Measurements from ENCODE around the gene RSRC1. TPM values are rescaled to one million over a fixed set of nuclear protein-coding genes. Genes with fewer than 3 reads are reported as not detected.

The RSRC1 gene
- total RNA-seq, 1 donor from 2014 or later: 39.9 TPM

DNA sequence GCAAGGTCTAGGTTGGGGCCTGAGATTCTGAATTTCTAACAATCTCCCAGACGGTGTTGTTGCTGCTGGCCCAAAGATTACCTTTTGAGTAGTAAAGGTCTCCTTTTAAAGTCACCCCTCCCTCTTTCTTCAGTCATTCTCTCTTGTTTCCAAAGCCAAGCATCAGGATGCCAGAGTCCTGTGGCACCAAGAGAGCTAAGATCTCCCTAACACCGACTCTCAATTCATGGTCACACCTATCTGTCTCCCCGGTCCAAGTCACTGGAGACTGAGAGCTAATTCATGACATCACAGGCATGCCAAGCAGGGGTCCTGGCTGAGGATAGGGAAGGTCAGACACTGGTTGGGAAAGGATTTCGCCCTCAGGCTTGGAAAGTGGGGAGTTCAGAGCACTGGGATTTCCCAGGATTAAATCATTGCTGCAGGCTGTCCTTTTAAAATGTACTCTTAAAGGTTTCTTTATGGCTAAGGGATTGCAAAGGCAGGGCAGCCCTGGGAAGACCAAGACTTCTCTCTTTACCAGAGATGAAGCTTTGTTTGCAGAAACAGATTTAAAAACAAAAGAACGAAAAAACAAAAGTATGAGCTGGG lies 11.0 kb upstream of the RSRC1 start:
- no peak for TF ChIP-seq CTCF (IDR thresholded peaks at IDR 0.05)
- no peak for ATAC-seq (ENCODE audit: low read depth)
- H3K4me1 Mint-ChIP-seq: peaks cover 30% of the 10 kb centered on the region
- H3K9me3 Mint-ChIP-seq: peaks cover 2% of the 10 kb centered on the region
- CTCF ChIA-PET: interaction anchor here (1.7 kb wide), 1 partner anchor 11 kb away, joined by 4 read pairs; the partner anchor contains the start of gene RSRC1
- H3K27ac Mint-ChIP-seq: no peak overlapping the region
- H3K27me3 Mint-ChIP-seq: peaks cover 59% of the 10 kb centered on the region
- H3K4me3 Mint-ChIP-seq: peak overlapping the region; percentile 11
- intact Hi-C loops (cut with micrococcal nuclease): loop anchor here (1.0 to 5.0 kb wide), 4 partner anchors 11 to 1544 kb away; partner anchors contain the start of genes GFM1, MFSD1, RSRC1 and SSR3
- DNase-seq: no peak
- POLR2A ChIA-PET: no interaction called here
- peaks cover 7% of the 10 kb centered on the region for H3K36me3 Mint-ChIP-seq (ENCODE audit: low read depth)

- no peak overlapping the region for H3K4me3 Mint-ChIP-seq
- intact Hi-C loops (cut with micrococcal nuclease): no loop called here
Observed at GRCh38 chr3:158100681-158101080, 9.2 kb upstream of the RSRC1 start.

DNA sequence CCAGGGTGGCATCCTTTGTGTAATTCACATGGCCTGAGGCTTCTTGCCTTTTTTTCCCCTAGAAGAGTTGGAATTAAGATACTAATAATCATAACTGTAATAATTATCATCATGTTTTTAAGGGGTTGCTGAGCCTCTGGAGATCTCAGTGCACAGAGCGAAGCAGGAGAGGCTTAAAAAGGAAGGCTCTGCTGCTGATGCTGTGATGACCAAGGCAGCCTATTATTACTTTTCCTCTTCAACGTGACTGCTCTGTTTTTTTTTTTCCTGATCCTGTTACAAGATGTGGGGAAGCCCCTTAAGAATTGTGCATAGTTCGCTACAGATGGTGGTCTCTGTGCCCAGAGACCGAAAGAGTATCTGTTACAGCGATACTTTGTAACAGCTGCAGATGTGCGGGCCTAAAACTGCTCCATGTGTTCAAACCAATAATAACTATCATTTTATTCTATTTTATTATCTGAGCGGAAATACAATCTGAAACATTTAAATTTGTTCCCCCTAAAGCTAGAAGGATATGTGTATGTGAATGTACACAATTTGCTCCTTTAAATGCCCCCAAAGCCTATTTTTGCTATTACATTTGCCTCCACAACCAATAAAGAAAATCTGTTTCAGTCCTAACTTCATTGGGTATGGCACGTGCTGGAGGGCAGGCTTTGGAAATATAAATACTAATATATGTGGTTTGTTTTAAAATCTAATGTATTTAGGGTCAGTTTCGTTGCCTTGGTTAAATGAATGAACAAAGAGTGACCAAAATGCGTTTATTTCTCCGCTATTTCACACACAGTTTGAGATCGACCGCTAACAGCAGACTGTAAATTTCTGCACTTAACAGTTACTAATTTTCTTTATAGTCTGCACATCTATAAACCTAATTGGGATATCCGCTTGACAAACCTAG lies 8.3 kb upstream of the RSRC1 start:
- H3K9me3 Mint-ChIP-seq: peaks cover 2% of the 10 kb centered on the region
- POLR2A ChIA-PET: no interaction called here

More at GRCh38 chr3:158100681-158101080, 9.2 kb upstream of the RSRC1 start:
- ATAC-seq (ENCODE audit: low read depth): no peak
- no peak for TF ChIP-seq CTCF (IDR thresholded peaks at IDR 0.05)
- Mint-ChIP-seq H3K4me1 (peaks cover 33% of the 10 kb centered on the region), H3K36me3 (ENCODE audit: low read depth) (peaks cover 7% of the 10 kb centered on the region), H3K27ac (no peak overlapping the region), H3K9me3 (peaks cover 2% of the 10 kb centered on the region), H3K27me3 (peaks cover 59% of the 10 kb centered on the region)
- DNase-seq: no peak
- POLR2A ChIA-PET: no interaction called here
- CTCF ChIA-PET: interaction anchor here (1.7 kb wide), 1 partner anchor 9 kb away, joined by 4 read pairs; the partner anchor contains the start of gene RSRC1

DNA sequence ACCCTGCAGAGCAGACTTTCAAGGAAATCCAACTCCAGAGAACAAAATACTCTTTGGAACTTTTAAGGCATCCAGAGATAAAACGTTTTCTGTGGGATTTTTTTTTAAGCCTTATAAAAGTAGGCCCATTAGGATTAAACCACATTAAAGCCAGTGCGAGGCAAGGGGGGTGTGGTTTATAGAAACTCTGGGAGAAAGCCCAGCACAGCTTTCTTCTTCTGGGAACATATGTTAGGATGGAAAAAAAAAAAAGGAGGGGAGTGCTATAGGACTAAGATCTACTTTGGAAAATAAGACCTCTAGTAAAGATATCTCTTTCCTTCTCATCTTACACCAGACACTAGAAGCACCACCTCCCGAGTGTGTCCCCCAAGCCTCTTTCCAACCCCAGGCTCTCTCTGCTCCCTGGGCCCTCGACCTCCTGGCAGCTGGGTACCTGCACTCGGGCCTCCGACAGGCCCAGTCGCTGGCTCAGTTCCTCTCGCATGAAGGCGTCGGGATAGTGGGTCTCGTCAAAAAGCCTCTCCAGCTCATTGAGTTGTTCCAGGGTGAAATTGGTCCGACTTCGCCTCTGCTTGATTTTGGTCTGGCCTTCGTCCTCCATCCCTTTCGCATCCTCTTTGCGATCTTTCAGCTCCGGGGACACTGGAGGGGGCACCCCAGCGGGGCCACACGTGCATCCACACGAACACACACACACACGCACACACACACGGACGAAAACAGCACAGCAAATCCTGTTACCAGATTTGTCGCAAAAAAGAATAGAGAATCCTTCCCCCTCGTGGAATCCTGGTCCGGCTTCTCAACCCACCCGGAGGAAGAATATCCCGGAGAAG lies 7.4 kb upstream of the RSRC1 start:
- ChIA-PET POLR2A (no interaction called here), CTCF (no interaction called here)
- peaks cover 43% of the 10 kb centered on the region for H3K4me1 Mint-ChIP-seq
- H3K4me3 Mint-ChIP-seq: no peak overlapping the region
- H3K9me3 Mint-ChIP-seq: peaks cover 2% of the 10 kb centered on the region
- intact Hi-C loops (cut with micrococcal nuclease): no loop called here
- H3K27me3 Mint-ChIP-seq: peaks cover 66% of the 10 kb centered on the region
- H3K27ac Mint-ChIP-seq: peak overlapping the region; percentile 59
- ATAC-seq (ENCODE audit: low read depth) (no peak), DNase-seq (no peak)
- H3K36me3 Mint-ChIP-seq (ENCODE audit: low read depth): peaks cover 6% of the 10 kb centered on the region
- no peak for TF ChIP-seq CTCF (IDR thresholded peaks at IDR 0.05)

More for the DNA sequence above, 8.3 kb upstream of the RSRC1 start:
- H3K27me3 Mint-ChIP-seq: peaks cover 59% of the 10 kb centered on the region
- TF ChIP-seq CTCF (IDR thresholded peaks at IDR 0.05): no peak
- intact Hi-C loops (cut with micrococcal nuclease): no loop called here
- no peak for ATAC-seq (ENCODE audit: low read depth)
- CTCF ChIA-PET: no interaction called here
- H3K4me3 Mint-ChIP-seq: no peak overlapping the region
- peaks cover 39% of the 10 kb centered on the region for H3K4me1 Mint-ChIP-seq
- peak overlapping the region; percentile 46 for H3K27ac Mint-ChIP-seq
- H3K36me3 Mint-ChIP-seq (ENCODE audit: low read depth): peaks cover 7% of the 10 kb centered on the region
- no peak for DNase-seq

Measured in activated B cell treated with CpG ODN at 0.5 μM for 24 hours (primary cell).